ENCODE data around the gene LMAN1L.

Gene LMAN1L

DNA sequence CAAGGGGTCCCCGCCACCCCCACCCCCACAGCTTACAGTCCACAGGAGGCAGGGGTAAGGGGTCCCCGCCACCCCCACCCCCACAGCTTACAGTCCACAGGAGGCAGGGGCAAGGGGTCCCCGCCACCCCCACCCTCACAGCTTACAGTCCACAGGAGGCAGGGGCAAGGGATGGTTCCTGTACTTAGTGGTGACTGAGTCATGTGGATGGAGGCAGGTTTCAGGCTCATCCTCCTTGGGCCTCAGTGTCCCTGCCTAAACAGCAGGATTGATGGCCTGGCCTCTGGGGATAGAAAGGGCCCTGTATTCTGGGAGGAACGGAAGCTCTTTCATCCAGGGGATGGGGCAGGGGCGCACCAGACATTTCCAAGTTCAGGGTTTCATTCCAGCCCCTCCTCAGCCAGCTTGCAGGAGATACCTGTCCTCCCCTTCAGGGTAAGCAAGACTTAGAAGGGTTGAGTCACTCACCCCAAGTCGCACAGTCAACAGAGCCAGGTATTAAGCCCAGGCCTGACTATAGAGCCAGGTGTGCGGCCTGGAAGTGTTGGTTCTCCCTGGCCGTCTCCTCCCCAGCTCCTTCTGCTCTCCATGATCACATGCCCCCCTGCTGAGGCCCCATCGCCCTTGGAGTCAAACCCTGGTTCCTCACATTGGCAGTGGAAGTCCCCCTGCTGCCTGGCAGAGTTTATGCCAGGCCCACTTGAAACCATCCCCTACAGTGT lies 18.2 kb upstream of the LMAN1L start:
- no peak for DNase-seq (ENCODE audit: low read depth)

DNA sequence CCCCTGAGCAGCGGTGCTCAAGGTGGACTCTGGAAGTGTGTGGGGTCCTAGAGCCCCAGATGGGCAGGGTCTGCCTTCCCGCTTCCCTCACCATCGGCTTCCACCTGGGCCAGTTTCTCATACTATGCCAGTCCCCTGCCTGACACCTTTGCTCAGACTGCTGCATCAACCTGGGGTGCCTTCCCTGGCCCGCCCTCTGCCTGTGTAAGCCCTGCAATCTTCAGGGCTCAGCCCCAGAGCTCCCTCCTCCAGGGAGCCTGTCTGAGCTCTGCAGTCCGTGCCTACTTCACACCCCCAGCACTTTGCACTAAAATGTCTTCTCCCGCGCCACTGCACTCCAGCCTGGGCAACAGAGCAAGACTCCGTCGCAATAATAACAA lies 17.7 kb upstream of the LMAN1L start:
- DNase-seq (ENCODE audit: low read depth), result no peak

DNA sequence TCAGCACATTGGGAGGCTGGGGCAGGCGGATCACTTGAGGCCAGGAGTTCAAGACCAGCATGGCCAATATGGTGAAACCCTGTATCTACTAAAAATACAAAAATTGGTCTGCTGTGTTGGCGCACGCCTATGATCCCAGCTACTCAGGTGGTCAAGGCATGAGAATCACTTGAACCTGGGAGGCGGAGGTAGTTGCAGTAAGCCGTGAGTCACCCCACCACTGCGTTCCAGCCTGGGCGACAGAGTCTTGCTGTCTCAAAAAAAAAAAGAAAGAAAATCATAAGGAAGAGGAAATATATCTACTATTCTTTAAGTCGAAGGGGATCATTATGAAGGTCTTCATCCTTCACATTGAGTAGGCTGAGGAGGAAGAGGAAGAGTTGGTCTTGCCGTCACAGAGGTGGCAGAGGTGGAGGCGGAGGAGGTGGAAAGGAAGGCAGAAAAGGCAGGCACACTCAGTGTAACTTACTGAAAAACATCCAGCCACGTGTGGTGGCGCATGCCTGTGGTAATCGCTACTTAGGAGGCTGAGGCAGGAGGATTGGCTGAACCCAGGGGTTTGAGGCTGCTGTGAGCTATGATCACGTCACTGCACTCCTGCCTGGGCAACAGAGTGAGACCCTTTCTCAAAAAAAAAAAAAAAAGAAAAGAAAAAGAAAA lies 16.5 kb upstream of the LMAN1L start:
- DNase-seq (ENCODE audit: low read depth), result no peak

DNA sequence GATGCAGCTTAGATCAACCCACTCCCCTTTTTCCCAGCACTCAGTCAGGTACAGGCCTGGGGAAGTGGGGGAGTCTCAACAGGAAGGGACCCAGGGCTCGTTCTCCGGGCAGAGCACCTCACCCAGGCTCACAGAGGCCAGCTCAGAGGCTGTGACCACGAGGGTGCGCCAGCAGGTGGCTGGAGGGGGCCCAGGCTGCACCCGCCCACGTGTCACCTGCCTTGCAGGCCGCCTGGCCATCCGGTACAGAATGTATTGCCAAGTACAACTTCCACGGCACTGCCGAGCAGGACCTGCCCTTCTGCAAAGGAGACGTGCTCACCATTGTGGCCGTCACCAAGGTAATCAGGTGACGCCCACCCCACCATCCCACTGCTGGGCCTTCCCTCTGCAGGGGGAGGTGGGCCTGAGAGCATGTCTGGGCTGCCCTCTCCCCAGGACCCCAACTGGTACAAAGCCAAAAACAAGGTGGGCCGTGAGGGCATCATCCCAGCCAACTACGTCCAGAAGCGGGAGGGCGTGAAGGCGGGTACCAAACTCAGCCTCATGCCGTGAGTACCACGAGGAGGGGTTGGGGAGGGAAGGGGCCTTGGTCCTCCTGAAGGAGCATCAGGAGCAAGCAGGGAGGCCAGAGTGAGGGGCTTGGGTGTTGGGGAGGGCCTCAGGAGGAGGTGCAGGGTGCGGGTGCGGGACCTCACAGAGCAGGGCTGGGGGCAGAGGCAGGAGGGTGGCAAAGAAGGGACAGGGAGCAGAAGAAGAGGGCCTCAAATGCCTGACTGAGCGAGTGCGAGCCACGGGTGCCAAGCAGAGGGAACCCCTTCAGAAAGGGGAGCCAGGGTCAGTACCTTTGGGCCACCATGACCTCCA lies 14.0 kb upstream of the LMAN1L start:
- DNase-seq (ENCODE audit: low read depth), result no peak

DNA sequence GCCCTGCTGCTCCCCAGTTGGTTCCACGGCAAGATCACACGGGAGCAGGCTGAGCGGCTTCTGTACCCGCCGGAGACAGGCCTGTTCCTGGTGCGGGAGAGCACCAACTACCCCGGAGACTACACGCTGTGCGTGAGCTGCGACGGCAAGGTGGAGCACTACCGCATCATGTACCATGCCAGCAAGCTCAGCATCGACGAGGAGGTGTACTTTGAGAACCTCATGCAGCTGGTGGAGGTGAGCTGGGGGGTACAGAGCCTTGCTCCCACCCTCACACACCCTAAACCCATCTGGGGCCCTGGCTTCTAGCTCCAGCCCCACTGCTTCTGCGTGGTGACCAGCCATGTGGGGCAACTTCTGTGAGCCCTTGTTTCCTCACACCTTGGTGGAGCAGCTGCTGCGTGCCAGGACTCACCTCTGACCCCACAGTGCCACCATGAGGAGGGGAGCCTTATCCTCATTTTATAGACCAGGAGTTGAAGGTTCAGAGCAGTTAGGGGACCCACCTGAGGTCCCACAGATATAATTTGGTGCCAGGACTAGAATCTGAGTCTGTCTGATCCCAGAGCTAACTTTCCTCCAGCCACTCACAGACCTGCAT lies 13.3 kb upstream of the LMAN1L start:
- no peak for DNase-seq (ENCODE audit: low read depth)

DNA sequence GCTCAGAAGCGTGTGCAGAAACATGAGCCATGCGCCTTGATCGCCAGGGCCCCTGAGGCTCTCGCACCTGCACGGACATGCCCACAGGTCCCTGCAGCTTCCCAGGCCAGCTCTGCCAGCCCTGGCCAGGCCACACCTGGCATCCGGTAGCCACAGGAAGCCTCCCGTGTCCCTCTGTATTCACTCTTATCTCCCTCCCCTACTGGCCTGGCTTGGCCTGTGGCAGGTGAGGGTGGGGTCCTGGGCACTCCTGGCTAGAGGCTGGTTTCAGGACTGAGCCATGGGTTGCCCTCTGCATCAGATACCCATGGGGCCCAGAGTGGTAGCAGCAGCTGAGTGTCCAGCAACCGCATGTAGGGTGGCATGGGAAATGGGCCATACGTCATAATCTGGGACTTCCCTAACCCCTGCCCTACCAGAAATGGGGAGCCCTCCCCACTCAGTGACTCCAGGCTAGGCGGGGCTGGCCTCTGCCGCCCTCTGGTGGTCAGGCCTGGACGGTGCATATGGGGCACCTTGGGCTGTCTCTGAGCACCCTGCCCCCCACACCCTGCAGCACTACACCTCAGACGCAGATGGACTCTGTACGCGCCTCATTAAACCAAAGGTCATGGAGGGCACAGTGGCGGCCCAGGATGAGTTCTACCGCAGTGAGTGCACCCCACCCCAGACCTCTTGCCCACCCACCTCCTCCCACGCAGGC lies 12.6 kb upstream of the LMAN1L start:
- no peak for DNase-seq (ENCODE audit: low read depth)

DNA sequence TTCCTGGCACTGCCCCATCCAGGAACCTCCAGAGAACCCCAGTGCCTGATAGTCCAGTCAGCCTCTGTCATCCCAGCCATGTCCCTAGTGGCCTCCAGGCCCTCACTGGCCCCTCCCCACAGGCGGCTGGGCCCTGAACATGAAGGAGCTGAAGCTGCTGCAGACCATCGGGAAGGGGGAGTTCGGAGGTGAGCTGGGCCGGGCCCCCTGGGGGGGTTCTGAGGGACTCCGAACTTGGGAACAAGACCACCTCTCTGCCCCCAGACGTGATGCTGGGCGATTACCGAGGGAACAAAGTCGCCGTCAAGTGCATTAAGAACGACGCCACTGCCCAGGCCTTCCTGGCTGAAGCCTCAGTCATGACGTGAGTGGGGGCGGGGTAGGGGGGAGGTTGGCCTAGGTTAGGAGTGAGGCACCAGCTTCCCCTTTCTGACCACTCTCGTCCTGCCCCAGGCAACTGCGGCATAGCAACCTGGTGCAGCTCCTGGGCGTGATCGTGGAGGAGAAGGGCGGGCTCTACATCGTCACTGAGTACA lies 12.0 kb upstream of the LMAN1L start:
- DNase-seq (ENCODE audit: low read depth), result no peak

DNA sequence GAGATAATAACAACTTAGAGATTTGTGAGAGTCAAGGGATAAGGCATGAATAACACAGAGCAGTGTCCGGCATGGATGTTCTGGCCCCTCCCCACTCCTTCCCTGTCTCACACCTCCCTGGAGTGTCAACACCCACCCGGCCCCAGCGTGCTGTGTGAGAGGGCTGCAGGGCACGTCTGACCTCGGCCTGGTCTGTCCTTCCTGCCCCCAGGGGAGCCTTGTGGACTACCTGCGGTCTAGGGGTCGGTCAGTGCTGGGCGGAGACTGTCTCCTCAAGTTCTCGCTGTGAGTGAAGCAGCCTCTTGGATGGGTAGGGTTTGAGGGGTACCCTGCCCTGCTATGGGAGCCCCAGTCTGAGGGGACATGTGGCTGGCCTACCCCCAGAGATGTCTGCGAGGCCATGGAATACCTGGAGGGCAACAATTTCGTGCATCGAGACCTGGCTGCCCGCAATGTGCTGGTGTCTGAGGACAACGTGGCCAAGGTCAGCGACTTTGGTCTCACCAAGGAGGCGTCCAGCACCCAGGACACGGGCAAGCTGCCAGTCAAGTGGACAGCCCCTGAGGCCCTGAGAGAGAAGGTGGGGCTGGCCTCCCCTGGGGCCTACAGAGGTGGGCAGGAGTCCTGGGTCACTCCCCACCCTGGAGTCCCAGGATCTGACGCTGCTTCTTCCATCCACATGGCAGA lies 11.2 kb upstream of the LMAN1L start:
- no peak for DNase-seq (ENCODE audit: low read depth)

DNA sequence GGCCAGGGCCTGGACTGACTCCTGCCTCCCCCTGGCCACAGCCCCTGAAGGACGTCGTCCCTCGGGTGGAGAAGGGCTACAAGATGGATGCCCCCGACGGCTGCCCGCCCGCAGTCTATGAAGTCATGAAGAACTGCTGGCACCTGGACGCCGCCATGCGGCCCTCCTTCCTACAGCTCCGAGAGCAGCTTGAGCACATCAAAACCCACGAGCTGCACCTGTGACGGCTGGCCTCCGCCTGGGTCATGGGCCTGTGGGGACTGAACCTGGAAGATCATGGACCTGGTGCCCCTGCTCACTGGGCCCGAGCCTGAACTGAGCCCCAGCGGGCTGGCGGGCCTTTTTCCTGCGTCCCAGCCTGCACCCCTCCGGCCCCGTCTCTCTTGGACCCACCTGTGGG lies 10.3 kb upstream of the LMAN1L start:
- DNase-seq (ENCODE audit: low read depth), result no peak

DNA sequence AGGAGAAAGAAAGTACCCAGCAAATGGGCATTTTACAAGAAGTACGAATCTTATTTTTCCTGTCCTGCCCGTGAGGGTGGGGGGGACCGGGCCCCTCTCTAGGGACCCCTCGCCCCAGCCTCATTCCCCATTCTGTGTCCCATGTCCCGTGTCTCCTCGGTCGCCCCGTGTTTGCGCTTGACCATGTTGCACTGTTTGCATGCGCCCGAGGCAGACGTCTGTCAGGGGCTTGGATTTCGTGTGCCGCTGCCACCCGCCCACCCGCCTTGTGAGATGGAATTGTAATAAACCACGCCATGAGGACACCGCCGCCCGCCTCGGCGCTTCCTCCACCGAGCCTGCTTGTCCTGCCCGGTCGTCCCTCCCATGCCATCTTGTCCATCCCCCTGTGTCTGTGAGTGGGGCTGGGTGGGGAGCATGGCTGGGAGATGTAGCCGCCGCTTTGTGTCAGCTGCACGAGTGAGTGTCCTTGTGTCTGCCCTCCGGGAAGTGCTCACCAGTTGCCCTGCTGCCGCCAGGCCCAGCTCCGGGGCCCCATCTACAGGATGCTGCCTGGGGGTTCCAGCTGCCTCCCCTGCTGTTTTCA lies 9.7 kb upstream of the LMAN1L start:
- no peak for DNase-seq (ENCODE audit: low read depth)

DNA sequence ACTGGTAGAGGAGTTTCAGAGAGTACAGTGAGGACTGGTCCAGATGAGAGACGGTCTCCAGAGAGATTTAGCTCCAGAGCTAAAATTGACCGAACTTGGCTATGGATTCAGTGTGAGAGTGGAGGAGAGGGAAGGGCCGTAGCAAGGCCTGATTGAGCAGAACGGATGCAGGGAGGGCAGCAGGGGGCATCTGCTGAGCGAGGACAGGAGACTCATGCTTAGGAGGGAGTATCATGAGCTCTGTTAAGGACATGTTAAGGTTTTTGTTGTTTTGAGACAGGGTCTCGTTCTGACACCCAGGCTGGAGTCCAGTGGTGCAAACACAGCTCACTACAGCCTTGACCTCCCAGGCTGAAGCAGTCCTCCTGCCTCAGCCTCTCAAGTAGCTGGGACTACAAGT lies 7.7 kb upstream of the LMAN1L start:
- no peak for DNase-seq (ENCODE audit: low read depth)

DNA sequence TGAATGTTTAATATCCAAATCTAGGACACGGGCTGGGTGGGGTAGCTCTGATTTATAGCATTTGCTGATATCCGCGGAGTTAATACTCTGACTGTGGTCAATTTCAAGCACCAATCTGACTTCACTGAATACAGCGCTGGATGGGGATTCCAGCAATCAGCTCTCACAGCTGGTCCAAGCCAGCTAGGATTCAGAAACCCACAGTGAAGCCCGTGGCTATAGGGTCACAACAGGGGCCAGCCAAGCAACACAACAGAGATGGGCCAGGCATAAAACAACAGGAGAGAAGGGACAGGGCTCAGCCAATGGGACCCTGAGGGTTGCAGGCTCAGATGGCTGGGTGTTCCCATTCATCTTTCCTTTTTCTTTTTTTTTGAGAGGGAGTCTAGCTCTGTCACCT lies 5.4 kb upstream of the LMAN1L start:
- DNase-seq (ENCODE audit: low read depth), result no peak

DNA sequence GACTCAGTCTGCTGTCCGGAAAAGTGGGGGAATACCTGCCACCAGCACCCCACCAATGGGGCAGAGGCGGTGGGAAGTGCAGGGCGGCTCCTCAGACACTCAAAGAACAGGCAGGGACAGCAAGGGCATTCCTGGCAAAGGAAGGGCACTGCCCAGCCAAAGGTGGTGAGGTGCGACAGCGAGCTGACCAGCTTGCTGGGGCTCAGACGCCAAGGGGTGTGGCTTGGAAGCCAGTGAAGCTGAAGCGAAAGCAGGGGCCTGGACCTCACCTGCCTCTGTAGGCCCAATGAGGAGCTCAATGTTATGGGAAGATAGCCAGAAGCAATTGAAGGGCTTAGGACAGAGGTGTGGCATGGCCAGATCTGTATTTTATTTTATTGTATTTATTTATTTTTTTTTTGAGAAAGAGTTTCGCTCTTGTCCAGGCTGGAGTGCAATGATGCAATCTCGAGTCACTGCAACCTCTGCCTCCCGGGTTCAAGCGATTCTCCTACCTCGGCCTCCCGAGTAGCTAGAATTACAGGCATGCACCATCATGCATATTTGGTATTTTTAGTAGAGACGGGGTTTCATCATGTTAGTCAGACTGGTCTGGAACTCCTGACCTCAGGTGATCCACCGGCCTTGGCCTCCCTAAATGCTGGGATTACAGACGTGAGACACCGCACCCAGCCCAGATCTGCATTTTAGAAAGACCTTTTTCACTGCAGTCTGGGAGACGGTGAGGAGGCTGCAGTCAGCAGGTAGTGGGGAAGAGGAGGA lies 4.4 kb upstream of the LMAN1L start:
- no peak for DNase-seq (ENCODE audit: low read depth)

DNA sequence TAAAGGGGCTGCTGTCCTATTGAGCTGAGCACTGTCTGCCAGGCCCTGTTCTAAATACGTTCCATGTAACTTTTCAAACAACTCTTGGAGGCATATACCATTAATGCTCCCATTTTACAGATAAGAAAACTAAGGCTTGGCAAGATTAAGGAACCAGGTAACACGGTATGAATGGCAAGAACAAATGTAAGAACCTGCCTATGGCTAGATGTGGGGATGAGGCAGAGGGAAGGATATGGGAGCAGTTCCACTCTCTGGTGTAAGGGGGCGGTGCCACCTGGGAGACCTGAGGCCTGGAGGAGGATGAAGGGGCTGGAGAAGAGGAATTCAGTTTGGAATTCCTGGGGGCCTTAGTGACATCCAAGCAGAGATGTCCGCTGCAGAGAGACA lies 3.8 kb upstream of the LMAN1L start:
- DNase-seq (ENCODE audit: low read depth), result no peak

DNA sequence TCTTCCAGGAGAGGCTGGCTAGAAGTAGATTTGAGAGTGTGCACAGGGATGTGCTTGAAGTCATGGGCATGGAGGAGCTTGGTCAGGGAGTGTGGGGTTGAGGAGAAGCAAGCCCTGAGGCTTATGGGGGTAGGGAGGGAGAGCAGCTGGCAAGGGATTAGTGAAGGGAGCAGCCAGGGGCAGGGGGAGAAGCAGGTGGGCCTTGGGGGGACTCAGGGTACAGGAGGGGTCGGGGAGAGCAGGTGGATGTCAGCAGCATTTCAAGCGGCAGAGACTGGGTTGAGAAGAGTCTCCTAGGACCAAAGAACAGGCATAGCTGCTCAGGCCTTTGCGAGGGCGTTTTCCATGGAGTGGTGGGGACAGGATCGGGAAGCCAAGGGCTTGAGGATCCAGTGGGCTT lies 3.4 kb upstream of the LMAN1L start:
- no peak for DNase-seq (ENCODE audit: low read depth)

DNA sequence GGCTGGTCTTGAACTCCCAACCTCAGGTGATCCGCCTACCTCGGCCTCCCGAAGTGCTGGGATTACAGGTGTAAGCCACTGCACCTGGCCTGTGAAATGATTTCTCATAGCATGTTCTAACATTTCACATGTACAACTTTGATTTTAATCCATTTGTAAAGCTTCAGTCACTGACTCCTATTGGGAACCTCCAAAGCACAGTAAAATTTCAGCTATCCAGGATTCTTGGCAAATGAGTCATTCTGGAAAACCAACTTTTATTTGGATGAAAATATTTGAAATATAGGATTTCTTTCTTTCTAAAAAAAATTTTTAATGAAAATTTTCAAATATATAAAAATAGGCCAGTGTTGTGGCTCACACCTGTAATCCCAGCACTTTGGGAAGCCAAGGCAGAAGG lies 2.7 kb upstream of the LMAN1L start:
- no peak for DNase-seq (ENCODE audit: low read depth)

DNA sequence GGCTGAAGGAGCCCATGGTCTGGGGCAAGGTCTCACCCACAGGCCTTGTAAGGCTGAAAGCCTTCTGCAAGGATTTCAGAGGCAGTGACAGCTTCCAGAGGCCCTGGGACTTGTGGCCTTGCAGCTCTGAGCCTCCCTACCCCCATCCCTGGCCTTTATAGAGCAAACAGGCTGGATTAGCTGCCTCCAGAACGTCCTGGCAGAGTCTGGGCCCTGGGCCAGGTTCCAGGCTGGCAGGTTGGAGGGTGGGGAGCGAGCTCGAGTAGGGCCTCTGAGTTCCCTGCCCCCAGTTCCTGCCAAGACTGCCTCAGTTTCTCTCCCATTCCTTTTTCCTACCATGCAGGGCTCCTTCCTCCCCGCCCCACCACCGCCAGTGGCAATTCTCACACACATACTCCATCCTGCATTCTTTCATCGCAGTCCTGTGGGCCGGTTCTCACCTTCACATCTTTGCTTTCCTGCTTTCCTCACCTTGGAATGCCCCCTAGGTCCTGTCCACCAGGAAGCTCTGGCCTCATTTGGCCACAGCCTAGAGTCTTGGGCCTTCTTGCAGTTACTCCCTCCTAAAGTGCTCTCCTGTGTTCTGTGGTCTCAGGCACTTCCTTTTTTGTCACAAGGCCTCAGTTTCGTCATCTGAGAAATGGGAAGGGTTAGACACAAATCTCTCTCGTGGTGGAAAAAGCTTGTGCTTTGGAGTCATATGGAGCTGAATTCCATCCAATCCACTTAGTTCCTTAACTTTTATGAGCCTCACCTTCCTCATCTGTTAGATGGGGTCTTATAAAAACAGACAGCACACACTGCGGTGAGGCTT lies 2.7 kb downstream of the LMAN1L start:
- no peak for DNase-seq (ENCODE audit: low read depth)

DNA sequence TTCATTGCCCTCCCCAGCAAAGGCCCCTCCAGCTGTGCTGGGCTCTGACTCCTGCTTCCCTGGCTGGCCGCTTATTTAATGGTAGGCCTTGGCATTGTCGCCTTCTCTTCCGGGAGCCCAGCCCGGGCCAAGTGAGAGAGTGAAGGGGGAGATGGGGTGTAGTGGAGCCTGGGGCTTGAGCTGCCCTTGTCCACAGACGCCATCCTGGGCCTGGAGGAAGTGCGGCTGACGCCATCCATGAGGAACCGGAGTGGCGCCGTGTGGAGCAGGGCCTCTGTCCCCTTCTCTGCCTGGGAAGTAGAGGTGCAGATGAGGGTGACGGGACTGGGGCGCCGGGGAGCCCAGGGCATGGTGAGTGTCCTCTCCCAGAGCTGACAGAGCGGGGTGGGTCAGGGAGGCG lies 3.3 kb downstream of the LMAN1L start:
- DNase-seq (ENCODE audit: low read depth), result no peak
